Measurements from ENCODE around the gene AKAP13. TPM values are rescaled to one million over a fixed set of nuclear protein-coding genes. Genes with fewer than 3 reads are reported as not detected.

Gene AKAP13
- total RNA-seq, 1 donor from 2014 or later: 450 TPM

- H3K27ac ChIP-seq: no peak overlapping the region
- H3K36me3 ChIP-seq: no peaks in the 10 kb centered on the region
- no peaks in the 10 kb centered on the region for H3K27me3 ChIP-seq
- ATAC-seq (no peak), DNase-seq (no peak)
- no peak for TF ChIP-seq CTCF (IDR thresholded peaks at IDR 0.05)
- intact Hi-C loops (cut with DNase I): no loop called here
- peaks cover 20% of the 10 kb centered on the region for H3K4me1 ChIP-seq
- H3K4me3 ChIP-seq: no peak overlapping the region
- H3K9me3 ChIP-seq: no peaks in the 10 kb centered on the region
Observed at GRCh38 chr15:85489773-85490493, 109.5 kb downstream of the AKAP13 start.

GRCh38 chr15:85490856-85491255, 110.5 kb downstream of the AKAP13 start:
- Histone ChIP-seq H3K9me3 (no peaks in the 10 kb centered on the region), H3K36me3 (no peaks in the 10 kb centered on the region), H3K4me1 (peaks cover 21% of the 10 kb centered on the region), H3K4me3 (no peak overlapping the region), H3K27ac (no peak overlapping the region), H3K27me3 (no peaks in the 10 kb centered on the region)
- TF ChIP-seq CTCF (IDR thresholded peaks at IDR 0.05): no peak
- intact Hi-C loops (cut with DNase I): no loop called here
- no peak for DNase-seq
- ATAC-seq: peak; percentile 25

- ATAC-seq: peak; percentile 62
- DNase-seq: no peak
- H3K4me1 ChIP-seq: peaks cover 20% of the 10 kb centered on the region
- no peaks in the 10 kb centered on the region for H3K27me3 ChIP-seq
- no peaks in the 10 kb centered on the region for H3K36me3 ChIP-seq
- no peak overlapping the region for H3K27ac ChIP-seq
- no peak for TF ChIP-seq CTCF (IDR thresholded peaks at IDR 0.05)
- no peak overlapping the region for H3K4me3 ChIP-seq
- intact Hi-C loops (cut with DNase I): no loop called here
- no peaks in the 10 kb centered on the region for H3K9me3 ChIP-seq
Observed at GRCh38 chr15:85491691-85492090, 111.3 kb downstream of the AKAP13 start.

GRCh38 chr15:85492406-85492805, 112.0 kb downstream of the AKAP13 start:
- TF ChIP-seq CTCF (IDR thresholded peaks at IDR 0.05): no peak
- no peaks in the 10 kb centered on the region for H3K36me3 ChIP-seq
- no peak overlapping the region for H3K27ac ChIP-seq
- peaks cover 27% of the 10 kb centered on the region for H3K4me1 ChIP-seq
- no peak overlapping the region for H3K4me3 ChIP-seq
- ATAC-seq (no peak), DNase-seq (no peak)
- no peaks in the 10 kb centered on the region for H3K27me3 ChIP-seq
- intact Hi-C loops (cut with DNase I): no loop called here
- H3K9me3 ChIP-seq: no peaks in the 10 kb centered on the region

- Histone ChIP-seq H3K27ac (no peak overlapping the region), H3K4me3 (no peak overlapping the region), H3K36me3 (no peaks in the 10 kb centered on the region), H3K27me3 (no peaks in the 10 kb centered on the region), H3K4me1 (peaks cover 29% of the 10 kb centered on the region), H3K9me3 (no peaks in the 10 kb centered on the region)
- ATAC-seq: no peak
- no peak for DNase-seq
- intact Hi-C loops (cut with DNase I): no loop called here
- no peak for TF ChIP-seq CTCF (IDR thresholded peaks at IDR 0.05)
Observed at GRCh38 chr15:85493260-85493659, 112.9 kb downstream of the AKAP13 start.
